Astrocyte (in vitro differentiated cells and primary cell): ENCODE measurements around the gene COL18A1.

Source experiments
- CTCF ChIP-seq: IDR thresholded peaks from 2 replicates; pipeline ENCODE4 v1.5.1; 2011; ENCODE audit warnings: low read depth, mild to moderate bottlenecking, inconsistent platforms, low read length, moderate library complexity; ENCODE audit not compliant: insufficient read depth
- EZH2 ChIP-seq: IDR thresholded peaks from 2 replicates; pipeline ENCODE4 v1.6.1; 2012; ENCODE audit warnings: mild to moderate bottlenecking, low read length, inconsistent platforms; ENCODE audit not compliant: insufficient read depth

DNA sequence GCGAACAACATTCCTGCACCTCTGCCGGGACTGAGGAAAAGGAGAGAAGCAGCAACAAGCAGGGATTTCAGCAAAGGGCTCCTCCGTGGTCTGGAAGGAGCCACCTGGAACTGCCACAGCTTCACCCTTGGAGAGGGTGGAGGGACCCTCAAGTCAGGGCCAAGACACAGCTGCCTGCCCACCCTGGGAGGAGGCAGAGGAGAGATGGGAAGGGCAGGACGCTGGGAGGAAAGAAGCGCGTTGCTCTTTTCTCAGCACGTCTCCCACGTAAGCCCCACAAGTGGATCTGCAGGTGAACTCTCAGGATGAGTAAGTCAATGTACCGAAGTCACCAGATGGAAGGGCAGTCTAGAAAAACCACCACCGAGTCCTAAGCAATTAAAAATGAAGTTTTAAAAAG is 97.6 kb downstream of the COL18A1 start:
- TF ChIP-seq CTCF (no peak), EZH2 (no peak)
